SHP77 (cell line): Measurements from ENCODE around the gene CYTH4.

ENCODE experiments used
- DNase-seq, 2 experiments: peaks; one replicate each; lab custom pipeline; 2025; lab: John Stamatoyannopoulos, UW

Gene CYTH4

DNA sequence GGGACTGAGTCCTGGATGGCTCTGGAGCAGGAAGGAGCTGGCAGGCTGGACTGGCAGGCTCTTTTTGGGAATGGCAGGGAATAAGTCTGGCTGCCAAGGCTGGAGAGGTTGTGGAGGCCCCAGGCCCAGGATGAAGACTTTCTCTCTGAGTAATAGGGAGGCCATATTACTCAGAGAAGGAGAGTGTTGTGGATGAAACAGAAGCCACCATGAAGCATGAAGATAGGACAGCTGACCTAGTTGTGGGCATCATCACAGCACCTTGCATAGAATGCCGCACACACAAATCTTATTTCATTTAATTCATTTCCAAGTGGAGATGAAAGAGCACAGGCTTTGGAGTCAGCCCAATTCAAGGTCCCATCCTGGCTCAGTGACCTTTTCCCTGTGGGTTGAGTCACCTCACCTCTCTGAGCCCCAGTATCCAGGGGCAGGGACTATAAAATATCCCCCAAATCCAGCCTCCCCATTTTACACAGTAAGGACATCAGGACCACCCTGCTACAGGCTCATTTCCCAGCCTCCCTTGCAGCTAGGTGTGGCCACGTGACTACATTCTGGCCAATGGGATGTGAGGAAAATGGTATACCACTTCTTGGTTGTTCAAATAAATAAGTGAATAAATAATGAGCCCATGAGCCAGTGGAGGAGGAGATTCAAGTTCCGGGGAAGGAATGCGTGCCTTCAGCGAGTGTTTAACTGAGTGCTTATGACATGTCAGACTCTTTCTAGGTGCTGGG is 9.4 kb downstream of the CYTH4 start:
- no peak for DNase-seq

- no peak for DNase-seq
These were observed 10.3 kb downstream of the CYTH4 start for GRCh38 chr22:37292641-37293040.

DNA sequence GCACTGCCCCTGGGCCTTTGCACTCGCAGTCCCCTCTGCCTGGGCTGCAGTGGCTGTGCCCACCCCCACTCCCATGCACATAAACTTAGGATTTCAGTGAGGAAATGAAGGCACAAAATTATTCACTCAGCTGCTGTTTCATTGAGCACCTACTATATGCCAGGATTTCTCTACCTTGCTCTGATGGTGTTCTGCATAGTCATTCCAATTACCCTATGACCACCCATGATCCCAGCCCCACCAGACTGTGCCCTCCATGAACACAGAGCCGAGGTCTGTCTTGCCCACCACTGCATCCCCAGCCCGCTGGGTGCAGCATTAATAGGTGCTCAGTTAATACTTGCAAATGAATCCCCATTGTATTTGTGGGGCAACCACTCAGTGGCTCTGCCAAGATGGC is 10.9 kb downstream of the CYTH4 start:
- no peak for DNase-seq

GRCh38 chr22:37294747-37295146 is 12.4 kb downstream of the CYTH4 start:
- no peak for DNase-seq

DNA sequence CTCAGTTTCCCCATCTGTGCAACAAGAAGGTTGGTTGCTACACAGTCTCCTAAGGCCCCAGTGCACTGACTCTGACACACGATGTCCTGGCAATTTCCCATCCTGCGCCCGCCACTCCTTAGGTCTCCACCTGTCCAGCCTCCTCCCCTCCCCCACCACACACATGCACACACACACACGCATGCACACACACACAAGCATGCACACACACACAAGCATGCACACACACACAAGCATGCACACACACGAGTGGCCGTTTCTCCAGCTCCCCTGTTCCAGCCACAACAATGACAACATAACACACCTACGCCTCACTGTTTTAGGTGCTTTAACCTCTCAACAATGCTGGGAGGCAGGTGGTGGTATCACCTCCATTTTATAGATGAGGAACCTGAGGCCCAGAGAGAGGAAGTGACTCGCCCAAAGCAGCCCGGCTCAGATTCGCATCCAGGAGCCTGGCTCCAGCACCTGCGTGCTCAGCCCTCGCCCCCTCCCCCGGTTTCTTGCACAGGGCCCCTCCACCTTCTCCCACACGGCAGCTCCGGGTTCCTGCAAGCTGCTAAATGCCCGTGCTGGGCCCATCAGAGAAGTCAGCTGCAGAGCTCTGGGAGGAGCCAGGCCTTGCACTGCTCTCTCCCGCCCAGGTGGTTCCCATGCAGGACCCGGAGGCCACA is 13.0 kb downstream of the CYTH4 start:
- DNase-seq = no peak

GRCh38 chr22:37295946-37296345 is 13.6 kb downstream of the CYTH4 start:
- DNase-seq = no peak

GRCh38 chr22:37298748-37299495 is 16.6 kb downstream of the CYTH4 start:
- no peak for DNase-seq

DNA sequence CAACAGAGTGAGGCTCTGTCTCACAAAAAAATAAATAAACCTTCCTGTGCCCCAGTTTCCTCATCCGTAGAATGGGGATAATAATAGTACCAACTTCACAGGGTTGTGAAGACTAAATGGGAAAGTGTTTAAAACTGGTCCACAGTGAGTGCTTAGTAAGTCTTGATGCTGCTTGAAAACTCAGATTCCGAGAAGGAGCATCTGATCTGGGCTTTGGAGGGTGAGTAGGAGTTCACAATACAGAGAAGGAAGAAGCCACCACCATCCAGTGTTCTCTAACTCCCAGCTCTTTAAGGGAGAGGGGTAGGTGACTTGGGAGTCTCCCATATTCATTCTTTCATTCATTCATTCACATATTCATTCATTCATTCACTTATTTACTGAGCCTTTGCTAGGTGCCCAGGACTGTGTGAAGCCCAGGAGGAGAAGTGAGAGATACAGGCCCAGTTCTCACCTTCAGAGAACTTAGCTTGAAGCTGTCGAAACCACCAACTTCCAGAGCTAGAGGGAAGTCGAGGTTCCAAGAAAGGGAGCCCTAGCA is 17.7 kb downstream of the CYTH4 start:
- DNase-seq = no peak

DNA sequence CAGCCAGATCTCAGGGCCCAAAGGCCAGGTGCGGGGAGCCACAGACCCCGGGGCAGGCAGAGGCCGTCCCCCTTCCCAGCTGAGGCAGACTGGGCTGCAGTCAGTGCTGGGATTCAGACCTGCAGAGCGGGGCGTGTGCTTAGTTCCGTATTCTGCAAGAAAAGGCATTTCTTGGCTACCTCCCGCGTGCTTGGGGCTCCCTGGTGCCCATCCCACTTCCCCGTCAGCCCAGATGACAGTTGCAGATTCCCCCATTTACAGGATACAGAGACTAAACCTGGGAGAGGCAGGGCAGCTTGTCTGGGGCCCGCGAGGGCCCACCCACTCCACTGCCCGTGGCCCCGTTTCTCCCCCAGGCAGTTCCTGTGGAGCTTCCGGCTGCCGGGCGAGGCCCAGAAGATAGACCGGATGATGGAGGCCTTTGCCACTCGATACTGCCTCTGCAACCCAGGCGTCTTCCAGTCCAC is 18.3 kb downstream of the CYTH4 start:
- no peak for DNase-seq

DNA sequence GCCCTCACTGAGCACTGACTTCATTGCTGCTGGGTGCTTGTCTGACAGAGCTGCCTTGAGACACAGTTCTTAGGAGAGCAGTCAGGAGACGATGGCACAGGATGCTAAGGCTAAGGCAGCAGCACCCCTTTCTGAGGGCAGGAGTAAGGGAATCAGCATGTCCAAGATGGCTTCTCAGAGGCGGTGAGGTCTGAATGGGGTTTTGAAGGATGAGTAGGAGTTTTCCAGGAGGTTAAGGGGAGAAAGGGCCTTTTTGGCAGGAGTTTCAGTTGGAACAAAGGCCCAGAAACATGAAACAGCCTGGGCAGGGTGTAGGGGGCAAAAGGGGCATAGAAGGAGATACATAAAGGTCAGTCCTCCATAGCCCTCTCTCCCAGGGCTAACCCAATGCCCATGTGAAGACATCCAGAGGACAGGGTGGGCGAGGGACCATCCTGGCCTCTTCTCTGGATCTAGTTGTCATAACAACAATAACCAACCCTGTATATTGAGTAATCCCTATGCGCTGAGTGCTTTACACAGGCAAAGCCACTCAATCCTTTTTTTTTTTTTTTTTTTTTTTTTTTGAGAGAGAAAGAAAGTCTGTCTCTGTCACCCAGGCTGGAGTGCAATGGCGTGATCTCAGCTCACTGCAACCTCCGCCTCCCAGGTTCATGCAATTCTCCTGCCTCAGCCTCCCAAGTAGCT is 19.0 kb downstream of the CYTH4 start:
- DNase-seq = no peak

GRCh38 chr22:37302674-37303555 is 20.6 kb downstream of the CYTH4 start:
- DNase-seq = no peak

DNA sequence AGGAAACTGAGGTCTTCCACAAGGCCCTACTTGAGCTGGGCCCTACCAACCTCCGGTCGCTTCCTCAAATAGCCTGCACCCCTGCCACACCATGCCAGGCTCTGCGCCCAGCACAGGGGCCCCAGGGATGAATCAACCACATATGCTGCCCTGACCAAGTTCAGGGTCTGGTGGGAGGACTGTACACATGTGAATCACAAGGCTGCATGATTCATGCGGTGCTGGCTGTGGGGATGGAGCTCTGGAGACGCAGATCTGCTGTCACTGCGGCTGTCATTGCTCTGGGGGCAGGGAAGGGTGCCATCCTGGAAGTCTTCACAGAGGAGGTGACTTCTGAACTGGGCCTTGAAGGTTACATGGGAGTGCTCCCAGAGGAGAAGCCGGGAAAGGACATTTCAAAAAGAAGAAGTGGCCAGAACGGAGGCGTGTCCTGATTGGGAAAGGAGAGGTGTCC is 21.5 kb downstream of the CYTH4 start:
- DNase-seq = no peak

DNA sequence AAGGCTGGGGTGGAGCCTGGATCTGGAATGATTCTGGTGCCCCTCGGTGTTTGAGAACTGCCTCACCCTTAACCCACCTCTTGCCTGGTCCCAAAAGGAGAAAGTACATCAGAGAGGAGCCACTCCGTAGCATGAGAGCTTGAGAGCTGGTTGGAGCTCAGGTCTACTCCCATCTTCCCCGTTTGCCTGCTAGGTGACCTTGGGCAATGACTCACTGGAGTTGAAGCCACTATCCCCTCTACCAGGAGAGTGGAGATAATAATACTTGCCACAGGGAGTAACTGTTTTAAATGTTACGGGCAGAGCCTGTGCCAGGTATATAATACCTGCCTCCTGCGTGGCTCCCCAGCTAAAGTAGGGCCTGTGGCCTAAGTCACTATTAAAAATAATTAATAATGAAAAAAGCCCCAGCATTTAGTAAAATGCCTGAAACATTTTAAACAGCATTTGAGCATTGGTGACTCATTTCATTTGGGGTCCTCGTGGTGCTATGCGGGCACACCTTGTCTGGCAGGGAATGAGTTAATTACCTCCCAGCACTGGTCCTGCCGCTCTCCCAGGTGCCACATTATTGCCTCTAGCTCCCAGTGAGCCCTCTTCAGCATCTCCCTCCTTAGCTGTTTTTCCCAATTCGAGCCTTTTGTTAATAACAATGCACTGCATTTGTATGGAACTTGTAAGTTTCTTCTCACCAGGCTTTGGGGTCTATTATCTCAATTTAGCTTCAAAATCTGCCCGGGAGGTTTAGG is 22.5 kb downstream of the CYTH4 start:
- no peak for DNase-seq

DNA sequence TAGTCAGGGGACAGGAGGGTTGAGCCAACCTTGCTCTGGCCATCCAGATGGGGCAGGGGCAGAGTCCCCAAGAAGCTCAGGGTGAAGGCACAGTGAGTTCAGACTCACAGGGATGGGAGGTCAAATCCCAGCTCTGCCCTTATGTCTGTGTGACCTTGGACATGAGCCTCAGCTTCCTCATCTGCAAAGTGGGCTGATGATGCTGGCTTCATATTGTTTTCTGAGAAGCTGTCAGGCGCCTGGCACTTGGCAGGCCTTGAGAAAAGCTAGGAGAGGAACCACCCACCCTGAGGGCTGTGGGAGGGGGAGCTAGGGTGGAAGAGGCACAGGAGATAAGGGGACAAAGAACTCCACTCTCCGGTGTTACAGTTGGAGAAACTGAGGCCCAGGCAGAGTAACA is 23.6 kb downstream of the CYTH4 start:
- no peak for DNase-seq

- DNase-seq = no peak
These were observed 24.2 kb downstream of the CYTH4 start for GRCh38 chr22:37306494-37306829.

GRCh38 chr22:37308385-37309200 is 26.3 kb downstream of the CYTH4 start:
- no peak for DNase-seq

DNA sequence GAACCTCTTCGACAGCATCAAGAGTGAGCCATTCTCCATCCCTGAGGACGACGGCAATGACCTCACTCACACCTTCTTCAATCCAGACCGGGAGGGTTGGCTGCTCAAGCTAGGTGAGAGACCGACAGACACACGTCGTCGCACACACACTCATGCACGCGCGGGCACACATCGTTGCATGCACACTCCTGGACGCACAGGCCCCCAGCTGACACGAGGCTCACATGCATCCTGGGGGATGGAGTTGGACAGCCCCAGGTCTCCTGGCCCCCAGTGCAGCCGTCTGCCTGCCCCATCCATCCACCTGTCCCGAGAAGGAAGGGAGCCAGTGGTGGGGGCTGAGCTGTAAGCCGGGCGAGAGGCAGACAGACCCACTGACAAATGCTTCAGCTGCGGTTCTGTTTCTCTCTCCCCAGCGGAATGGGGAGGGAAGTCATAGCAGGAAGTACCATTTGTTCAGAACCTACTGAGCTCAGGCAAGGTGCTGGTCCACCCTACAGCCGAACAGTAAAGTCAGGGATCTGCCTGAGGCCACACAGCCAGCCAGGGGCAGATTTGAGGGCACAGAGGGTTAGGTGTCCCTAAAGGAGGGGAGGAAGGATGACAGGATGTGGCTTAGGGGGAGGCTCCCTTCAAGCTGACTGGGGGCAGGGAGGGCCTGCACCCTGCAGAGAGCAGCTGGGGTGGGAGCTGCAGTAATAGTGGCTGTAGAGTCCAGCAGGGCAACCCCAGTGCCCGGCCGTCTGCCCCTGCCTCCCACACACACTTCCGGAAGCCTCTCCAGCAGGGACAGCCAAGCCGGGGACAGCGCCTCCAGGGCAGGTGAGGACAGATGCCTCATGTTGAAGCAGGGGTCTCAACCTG is 27.1 kb downstream of the CYTH4 start:
- DNase-seq = no peak

- DNase-seq = no peak
These were observed 27.8 kb downstream of the CYTH4 start for GRCh38 chr22:37310075-37310606.
